SK-N-SH (cell line): Measurements from ENCODE around the gene CIC. TPM values are rescaled to one million over a fixed set of nuclear protein-coding genes. Genes with fewer than 3 reads are reported as not detected.

Experiments
- CTCF ChIA-PET: fragments of 300-600, 350-600 bp; formaldehyde crosslinking; extraction: SDS; loops from one replicate; lab custom pipeline; 2021; lab: Yijun Ruan, JAX
- POLR2A ChIA-PET: fragments of 350-600 bp; sonication (Branson Sonifier 250); formaldehyde crosslinking; extraction: SDS; loops from one replicate; lab custom pipeline; 2020; ENCODE audit warnings: antibody characterized with exemption, inconsistent platforms; lab: Yijun Ruan, JAX
- DNase-seq: peaks from one replicate; pipeline ENCODE4 v3.0.0; 2012
- H2AFZ ChIP-seq: fragments of 200-600 bp; sonication (generic); 2 replicates; pipeline ENCODE4 v1.8.1; 2016; ENCODE audit warnings: antibody characterized with exemption, mild to moderate bottlenecking, low read depth
- H3F3A ChIP-seq: fragments of 200-600 bp; sonication (generic); replicated peaks from 2 replicates; pipeline ENCODE3; 2016; ENCODE audit warnings: antibody characterized with exemption, mild to moderate bottlenecking; ENCODE audit not compliant: insufficient read depth
- H3K27ac ChIP-seq, 2 experiments: fragments of 200-500 bp in 1 of 2; fragments of 200-600 bp in 1 of 2; sonication (Bioruptor generic) in 1 of 2; sonication (generic), shearing (Covaris generic) in 1 of 2; 2 replicates each; pipeline versions ENCODE4 v1.5.1 to v1.6.1; 2014 to 2016; ENCODE audit warnings: low read depth in 2 of 2, inconsistent platforms in 1 of 2, low read length in 1 of 2, mild to moderate bottlenecking in 1 of 2, mixed read lengths in 1 of 2
- H3K27me3 ChIP-seq: fragments of 200-600 bp; sonication (generic), shearing (Covaris generic); 2 replicates; pipeline ENCODE4 v1.6.1; 2016; ENCODE audit warnings: mixed run types; ENCODE audit not compliant: insufficient read depth
- H3K36me3 ChIP-seq, 2 experiments: fragments of 200-500 bp in 1 of 2; fragments of 200-600 bp in 1 of 2; sonication (Bioruptor generic) in 1 of 2; sonication (generic) in 1 of 2; replicated peaks in 1 of 2; 2 replicates each; pipeline versions ENCODE3 to v1.5.1; 2014 to 2016; ENCODE audit warnings: low read length in 1 of 2, mild to moderate bottlenecking in 1 of 2; ENCODE audit not compliant: insufficient read depth in 2 of 2, control insufficient read depth in 1 of 2
- H3K4me1 ChIP-seq, 2 experiments: fragments of 200-500 bp in 1 of 2; fragments of 200-600 bp in 1 of 2; sonication (Bioruptor generic) in 1 of 2; sonication (generic), shearing (Covaris generic) in 1 of 2; 2 replicates each; pipeline versions ENCODE4 v1.5.1 to v1.6.1; 2014 to 2016; ENCODE audit warnings: low read depth in 1 of 2, low read length in 1 of 2, mixed run types in 1 of 2; ENCODE audit not compliant: insufficient read depth in 2 of 2, control insufficient read depth in 1 of 2
- H3K4me2 ChIP-seq: fragments of 200-600 bp; sonication (generic), shearing (Covaris generic); 2 replicates; pipeline ENCODE4 v1.6.1; 2017; ENCODE audit warnings: mixed run types
- H3K4me3 ChIP-seq, 2 experiments: fragments of 200-500 bp in 1 of 2; fragments of 200-600 bp in 1 of 2; sonication (Bioruptor generic) in 1 of 2; sonication (generic), shearing (Covaris generic) in 1 of 2; 2 replicates each; pipeline versions ENCODE4 v1.5.1 to v1.8.1; 2014 to 2016; ENCODE audit warnings: low read depth in 2 of 2, inconsistent platforms in 1 of 2, low read length in 1 of 2, mild to moderate bottlenecking in 1 of 2, mixed read lengths in 1 of 2, moderate library complexity in 1 of 2
- H3K79me2 ChIP-seq: fragments of 200-600 bp; sonication (generic); 2 replicates; pipeline ENCODE4 v1.8.1; 2017; ENCODE audit warnings: mild to moderate bottlenecking; ENCODE audit not compliant: insufficient read depth
- H3K9ac ChIP-seq: fragments of 200-600 bp; sonication (generic); 2 replicates; pipeline ENCODE4 v1.6.1; 2017; ENCODE audit warnings: mixed run types
- H3K9me2 ChIP-seq: fragments of 200-600 bp; sonication (generic); 2 replicates; pipeline ENCODE4 v1.6.1; 2017; ENCODE audit warnings: mixed run types
- H3K9me3 ChIP-seq: fragments of 200-600 bp; sonication (generic); 2 replicates; pipeline ENCODE4 v1.6.1; 2017; ENCODE audit warnings: mixed run types, mild to moderate bottlenecking, moderate library complexity
- H4K20me1 ChIP-seq: fragments of 200-600 bp; sonication (generic); 2 replicates; pipeline ENCODE4 v1.6.1; 2017; ENCODE audit warnings: mild to moderate bottlenecking, mixed run types; ENCODE audit not compliant: insufficient read depth
- CTCF ChIP-seq: fragments of 200-600 bp; sonication (generic); IDR thresholded peaks from 2 replicates; pipeline ENCODE4 v1.6.1; 2017; ENCODE audit warnings: antibody characterized with exemption, mild to moderate bottlenecking, moderate library complexity
- EZH2phosphoT487 ChIP-seq: fragments of 200-600 bp; sonication (generic); IDR thresholded peaks from 2 replicates; pipeline ENCODE4 v1.6.1; 2017; ENCODE audit warnings: low read depth, mixed run types, mild to moderate bottlenecking, antibody characterized with exemption, moderate library complexity, borderline replicate concordance
- GATA2 ChIP-seq: sonication (generic); formaldehyde crosslinking; IDR thresholded peaks from 2 replicates; pipeline ENCODE4 v1.5.0; 2020; ENCODE audit warnings: mild to moderate bottlenecking, missing genetic modification reagents
- IRF3 ChIP-seq: fragments of 150-350 bp; IDR thresholded peaks from 2 replicates; pipeline ENCODE4 v1.6.1; 2016; ENCODE audit warnings: mild to moderate bottlenecking, low read depth, low read length
- JUND ChIP-seq: IDR thresholded peaks from 2 replicates; pipeline ENCODE4 v1.4.0; 2012
- PBX3 ChIP-seq: IDR thresholded peaks from 2 replicates; pipeline ENCODE4; 2012
- POLR2AphosphoS5 ChIP-seq: IDR thresholded peaks from 2 replicates; pipeline ENCODE4 v1.6.1; 2012; ENCODE audit warnings: low read depth, low read length
- REST ChIP-seq: IDR thresholded peaks from 2 replicates; pipeline ENCODE4 v1.6.1; 2012; ENCODE audit warnings: mild to moderate bottlenecking, low read depth, low read length, moderate library complexity
- RFX5 ChIP-seq: IDR thresholded peaks from 2 replicates; pipeline ENCODE4 v1.6.1; 2012; ENCODE audit warnings: mild to moderate bottlenecking, improper control_type of control experiment, low read length
- RXRA ChIP-seq: IDR thresholded peaks from 2 replicates; pipeline ENCODE4 v1.4.0; 2012; ENCODE audit warnings: low read depth, mild to moderate bottlenecking, borderline replicate concordance
- SIN3A ChIP-seq: IDR thresholded peaks from 2 replicates; pipeline ENCODE4 v1.6.1; 2012; ENCODE audit warnings: low read depth, mild to moderate bottlenecking, low read length, moderate library complexity, borderline replicate concordance
- TCF12 ChIP-seq: IDR thresholded peaks from 2 replicates; pipeline ENCODE4 v1.4.0; 2012
- TEAD4 ChIP-seq: IDR thresholded peaks from 2 replicates; pipeline ENCODE4 v1.4.0; 2012; ENCODE audit warnings: mild to moderate bottlenecking, borderline replicate concordance; ENCODE audit not compliant: insufficient read depth
- WGBS: methylation state at CpG from one replicate; pipeline ENCODE4 v1.1.6; 2017; ENCODE audit warnings: low lambda C conversion rate; 5-methylcytosine and 5-hydroxymethylcytosine counted together
- polyA plus RNA-seq, 3 experiments: library from polyadenylated mRNA; depleted of rRNA; stranded (reverse); fragments of >200 nt; gene quantifications; 2 replicates each; pipeline ENCODE4 v1.2.3, GENCODE V29; 2012

The CIC gene
- polyA plus RNA-seq, 1 of the 3 experiments (the other 2 are of a cell fraction): 16.9 TPM

- H3K4me1 ChIP-seq: peaks cover 0 to 14% of the 10 kb centered on the region in 2 experiments; a peak in 1 of 4 replicates
- no peak for TF ChIP-seq CTCF
- TF ChIP-seq TCF12: no peak
- TF ChIP-seq PBX3: no peak
- TF ChIP-seq JUND: no peak
- TF ChIP-seq TEAD4: no peak
- no peak for TF ChIP-seq SIN3A
- TF ChIP-seq GATA2: no peak
- TF ChIP-seq RXRA: no peak
- TF ChIP-seq POLR2AphosphoS5: no peak
- TF ChIP-seq EZH2phosphoT487: no peak
- no peak for TF ChIP-seq RFX5
- no peak for TF ChIP-seq REST
- no peak for TF ChIP-seq IRF3
- CTCF ChIA-PET: interaction anchor here (1.1 to 1.4 kb wide), 3 partner anchors 11 to 75 kb away, joined by 3 to 8 read pairs (median 4); no protein-coding TSS in a partner anchor
- H3F3A ChIP-seq: no peaks in the 10 kb centered on the region
- H3K4me3 ChIP-seq: peak overlapping the region; percentile 55 to 68; a peak in 3 of 4 replicates
- no peaks in the 10 kb centered on the region for H3K79me2 ChIP-seq
- H4K20me1 ChIP-seq: no peaks in the 10 kb centered on the region
- peak; percentile 34 for DNase-seq
- H3K27ac ChIP-seq: no peak overlapping the region
- no peaks in the 10 kb centered on the region for H3K9me2 ChIP-seq
- no peaks in the 10 kb centered on the region for H3K9me3 ChIP-seq
- POLR2A ChIA-PET: no interaction called here
- H3K36me3 ChIP-seq: no peaks in the 10 kb centered on the region
- no peaks in the 10 kb centered on the region for H3K27me3 ChIP-seq
- peak overlapping the region; percentile 100 for H3K4me2 ChIP-seq
- no peak overlapping the region for H2AFZ ChIP-seq
- WGBS: 55% methylated on average over 24 of the region's 26 CpGs
- H3K9ac ChIP-seq: no peak overlapping the region
These were observed 45.0 kb downstream of the CIC start for GRCh38 chr19:42313840-42314755.
